SW 1271 (cell line): ENCODE data around the gene RASAL2.
A peak's percentile ranks its signal among the peaks of the same experiment; 100 is the strongest.
"Not testable (repeated sequence)": the region's sequence is repeated elsewhere in the genome, so short reads cannot be mapped to it uniquely, and the experiment has no call there.

Experiments
- DNase-seq, 2 experiments: peaks; one replicate each; lab custom pipeline; 2025; lab: John Stamatoyannopoulos, UW

The RASAL2 gene

DNA sequence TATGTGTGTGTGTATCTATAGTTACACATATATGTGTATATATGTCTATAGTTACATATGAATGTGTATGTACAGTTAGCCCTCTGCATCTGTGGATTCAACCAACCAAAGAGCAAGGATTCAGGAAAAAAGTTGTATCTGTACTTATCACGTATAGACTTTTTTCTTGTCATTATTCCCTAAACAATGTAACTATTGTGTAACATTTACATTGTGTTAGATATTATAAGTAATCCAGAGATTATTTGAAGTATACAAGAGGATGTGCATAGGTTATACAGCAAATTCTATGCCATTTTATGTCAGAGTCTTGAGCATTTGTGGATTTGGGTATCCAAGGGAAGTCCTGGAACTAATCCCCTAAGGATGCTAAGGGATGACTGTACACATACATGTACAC, 71.3 kb downstream of the RASAL2 start:
- DNase-seq, result no peak

DNA sequence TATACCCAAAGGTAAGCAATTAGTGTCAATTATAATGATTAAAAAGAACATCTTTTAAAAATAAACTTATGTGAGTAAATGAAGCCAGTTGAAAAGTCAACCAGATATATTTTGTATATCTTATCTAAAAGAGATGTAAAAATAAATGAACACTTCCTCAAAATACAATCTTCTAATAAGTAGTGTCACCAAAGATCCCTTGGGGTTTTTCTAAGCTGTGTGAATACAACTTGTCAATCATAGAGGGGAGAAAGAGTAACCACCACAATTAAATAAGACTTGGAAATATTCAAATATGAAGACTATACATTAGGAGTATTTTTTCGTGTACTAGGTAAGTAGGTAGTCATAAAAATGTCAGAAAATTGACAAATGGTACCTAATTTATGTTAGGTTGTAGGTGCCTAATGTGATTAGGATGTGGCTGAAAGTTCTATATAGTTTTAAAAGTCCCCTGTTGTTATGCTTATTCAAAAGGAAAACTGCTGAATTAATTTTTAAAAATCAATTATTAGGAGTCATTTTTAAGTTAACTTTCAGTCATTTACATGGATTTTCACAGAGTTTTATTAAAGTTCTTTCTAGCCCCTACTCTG, 72.6 kb downstream of the RASAL2 start:
- DNase-seq, result no peak

DNA sequence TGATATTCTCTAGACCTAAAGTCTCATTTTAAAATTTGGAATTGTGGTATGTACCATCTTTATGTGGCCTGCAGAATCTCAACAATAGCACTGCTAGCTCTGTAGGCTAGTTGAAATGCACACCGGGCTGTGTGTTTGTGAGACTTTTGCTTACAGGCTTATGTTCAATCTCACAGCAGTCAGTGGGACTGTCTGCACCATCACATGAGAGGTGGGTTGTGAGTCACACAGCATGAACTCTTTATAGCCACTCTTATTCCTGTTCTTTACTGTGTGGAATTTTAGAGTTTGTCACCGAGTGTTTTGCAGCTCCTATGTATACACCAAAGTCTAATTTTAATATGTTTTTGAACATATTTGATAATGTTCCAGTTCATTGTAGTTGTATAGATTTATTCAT, 74.6 kb downstream of the RASAL2 start:
- DNase-seq, result no peak

DNA sequence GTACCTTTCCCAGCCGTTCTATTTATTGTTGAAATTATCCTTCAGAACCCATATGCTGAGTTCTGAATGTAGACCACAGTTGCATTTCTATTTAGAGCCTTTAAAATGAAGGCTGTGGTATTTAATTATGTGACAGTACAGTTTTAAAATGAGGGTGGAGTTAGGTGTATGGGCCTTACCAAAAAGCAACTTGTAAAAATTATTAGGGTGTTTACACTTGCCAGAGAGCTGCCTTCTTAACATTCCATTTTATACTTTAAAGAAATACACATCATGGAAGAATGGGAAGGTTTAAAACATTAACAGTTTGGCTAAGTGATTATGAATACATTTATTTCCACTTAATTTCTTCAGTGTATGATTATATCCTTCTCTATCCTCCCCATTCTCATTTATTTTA, 75.7 kb downstream of the RASAL2 start:
- DNase-seq, result no peak

DNA sequence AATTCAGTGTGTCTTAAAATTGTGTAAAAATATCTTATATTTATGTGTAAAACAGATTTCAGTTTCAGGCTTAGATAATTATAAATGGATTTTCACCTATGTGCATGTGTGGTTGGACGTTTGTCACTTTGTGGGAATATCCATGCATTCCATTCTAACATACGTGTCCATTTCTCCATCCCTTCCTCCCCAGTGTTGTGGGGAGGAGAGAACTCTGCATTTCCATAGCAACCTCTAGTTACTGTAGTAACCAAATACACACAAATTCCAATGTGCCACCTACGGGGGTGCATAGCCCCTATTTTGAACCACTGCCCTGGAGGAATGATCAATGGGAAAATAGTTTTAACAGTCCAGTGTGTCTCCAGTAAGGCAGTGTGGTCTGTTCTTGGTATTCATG, 79.0 kb downstream of the RASAL2 start:
- peak in 1 of 2 experiments; percentile 14 for DNase-seq

DNA sequence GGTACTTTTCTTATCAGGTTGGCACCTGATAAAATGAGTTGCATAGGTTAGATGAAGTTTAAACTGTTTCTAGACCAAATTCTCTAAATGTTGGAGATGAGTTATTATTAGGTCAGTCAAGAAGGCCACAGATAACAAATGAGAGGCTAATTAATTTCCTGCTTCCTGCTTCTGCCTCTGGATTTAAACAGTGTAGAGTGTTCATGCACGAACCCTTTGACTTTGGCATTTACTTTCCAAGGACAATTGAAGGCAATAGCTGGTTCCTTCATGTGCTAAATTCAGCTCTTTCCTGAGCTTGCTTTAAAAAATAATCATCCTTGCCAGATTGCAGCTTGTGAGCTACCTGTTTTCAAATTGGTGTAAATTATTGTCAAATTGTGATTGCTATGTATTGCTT, 80.6 kb downstream of the RASAL2 start:
- DNase-seq, result no peak

DNA sequence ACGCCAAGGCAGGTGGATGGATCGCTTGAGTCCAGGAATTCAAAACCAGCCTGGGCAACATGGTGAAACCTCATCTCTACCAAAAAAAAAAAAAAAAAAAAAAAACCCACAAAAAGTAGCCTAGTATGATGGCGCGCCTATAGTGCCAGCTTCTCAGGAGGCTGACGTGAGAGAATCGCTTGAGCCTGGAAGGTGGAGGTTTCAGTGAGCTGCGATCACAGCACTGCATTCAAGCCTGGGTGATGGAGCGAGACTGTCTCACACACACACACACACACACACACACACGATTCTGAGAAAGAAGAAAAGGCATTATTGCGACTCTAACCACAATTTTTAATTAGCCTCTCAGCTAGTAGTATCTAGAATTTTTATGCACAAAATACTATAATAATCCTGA, 86.5 kb downstream of the RASAL2 start:
- DNase-seq, result no peak

DNA sequence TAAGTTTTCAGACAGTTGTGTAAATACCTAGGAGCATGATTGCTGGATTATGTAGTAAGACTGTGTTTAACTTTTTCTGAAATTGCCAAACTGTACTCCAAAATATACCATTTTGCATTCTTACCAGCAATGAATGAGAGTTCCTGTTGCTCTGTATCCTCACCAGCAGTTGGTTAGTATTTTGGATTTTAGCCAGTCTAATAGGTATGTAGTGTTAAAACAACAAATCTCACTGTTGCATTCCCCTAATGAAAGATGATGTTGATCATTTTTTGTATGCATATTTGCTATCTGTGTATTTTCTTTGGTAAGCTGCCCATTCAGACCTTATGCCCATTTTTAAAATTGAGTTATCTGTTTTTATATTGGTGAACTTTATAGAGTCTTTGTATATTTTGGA, 89.9 kb downstream of the RASAL2 start:
- no peak for DNase-seq

DNA sequence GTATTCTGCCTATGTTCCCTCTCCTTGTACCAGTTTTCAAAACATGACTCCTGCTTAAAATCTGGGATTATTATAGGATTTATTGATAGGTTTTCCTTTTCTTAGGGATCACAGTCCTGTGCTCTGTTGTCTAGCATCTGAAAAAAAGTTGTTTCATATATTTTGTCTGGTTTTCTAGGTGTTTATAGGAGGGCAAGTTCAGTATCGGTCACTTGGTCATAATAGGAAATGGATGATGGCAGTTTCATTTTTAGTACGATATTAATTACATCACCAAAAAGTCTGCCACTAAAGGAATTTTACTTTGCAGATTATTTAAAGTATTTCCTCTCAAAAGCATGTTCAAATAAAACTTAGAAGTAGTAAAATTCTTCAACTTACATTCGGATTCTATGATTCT, 94.4 kb downstream of the RASAL2 start:
- DNase-seq, result no peak

DNA sequence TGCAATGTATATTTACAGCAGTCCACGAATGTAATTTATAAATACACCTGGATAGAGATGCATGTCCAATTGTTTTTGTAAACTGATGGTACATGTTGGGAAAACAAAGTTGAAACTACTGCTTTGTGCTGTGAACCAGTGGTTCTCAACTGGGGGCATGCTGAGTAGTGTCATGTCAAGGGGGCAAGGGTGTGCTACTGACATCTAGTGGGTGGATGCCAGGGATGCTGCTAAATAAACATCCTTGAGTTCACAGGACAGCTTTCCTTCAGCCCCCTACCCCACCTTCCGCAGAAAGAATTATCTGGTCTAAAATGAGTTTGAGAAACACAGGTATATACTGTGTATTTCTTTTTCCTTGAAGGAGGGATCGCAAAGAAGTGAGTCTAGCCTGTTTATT, 95.9 kb downstream of the RASAL2 start:
- peak in 1 of 2 experiments; percentile 7 for DNase-seq

DNA sequence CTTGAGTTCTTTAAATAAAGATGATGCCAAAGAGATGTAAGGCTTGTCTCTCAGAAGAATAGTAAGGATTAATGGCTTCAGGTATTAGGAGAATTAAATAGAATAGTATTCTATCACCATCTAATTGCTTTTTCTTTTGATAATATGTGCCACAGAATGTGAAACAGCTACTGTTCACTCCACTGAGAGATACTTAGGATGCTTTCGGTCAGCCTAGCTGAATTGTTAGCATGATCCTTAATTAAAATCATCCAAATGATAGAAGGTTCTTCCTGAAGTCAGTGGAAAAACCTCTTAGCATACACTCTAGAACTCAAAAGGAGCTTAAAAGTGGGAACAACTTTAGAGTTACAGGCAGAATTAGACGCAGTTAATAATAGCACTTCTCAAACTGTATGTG, 97.0 kb downstream of the RASAL2 start:
- no peak for DNase-seq

DNA sequence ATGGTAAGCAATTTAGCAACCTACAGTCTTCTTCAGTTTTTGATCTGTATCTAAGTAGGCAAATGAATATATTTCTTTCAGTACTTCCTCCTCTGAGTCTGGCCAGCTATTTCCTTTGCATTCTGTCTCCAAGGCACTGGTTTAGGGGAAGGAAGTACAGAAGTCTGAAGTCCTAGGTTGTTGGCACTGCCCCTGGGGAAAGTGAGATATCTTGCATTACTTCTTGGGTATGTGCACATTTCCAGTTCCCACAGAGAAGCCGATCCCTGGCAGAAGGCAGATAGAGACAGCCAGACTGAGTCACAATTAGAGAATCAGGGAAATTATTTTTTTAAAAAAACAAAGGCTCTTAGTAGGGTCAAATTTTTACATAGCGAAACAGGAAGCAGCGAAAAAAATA, 98.8 kb downstream of the RASAL2 start:
- DNase-seq, result no peak

DNA sequence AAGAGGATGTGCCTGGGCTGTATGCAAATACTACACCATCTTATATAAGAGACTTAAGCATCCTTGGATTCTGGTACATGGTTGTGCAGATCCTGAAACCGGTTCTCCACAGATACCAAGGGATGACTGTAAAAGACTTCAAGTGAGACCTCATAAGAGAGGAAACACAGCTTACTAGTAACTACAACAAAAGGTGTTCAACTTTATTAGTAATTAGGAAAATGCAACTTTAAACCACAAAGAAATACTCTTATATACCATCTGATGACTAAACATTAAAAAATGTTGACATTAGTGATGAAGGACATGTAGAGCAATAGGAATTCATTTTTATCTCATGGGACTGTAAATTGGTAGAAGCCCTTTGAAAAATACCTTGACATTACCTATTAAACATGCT, 102.7 kb downstream of the RASAL2 start:
- no peak for DNase-seq

DNA sequence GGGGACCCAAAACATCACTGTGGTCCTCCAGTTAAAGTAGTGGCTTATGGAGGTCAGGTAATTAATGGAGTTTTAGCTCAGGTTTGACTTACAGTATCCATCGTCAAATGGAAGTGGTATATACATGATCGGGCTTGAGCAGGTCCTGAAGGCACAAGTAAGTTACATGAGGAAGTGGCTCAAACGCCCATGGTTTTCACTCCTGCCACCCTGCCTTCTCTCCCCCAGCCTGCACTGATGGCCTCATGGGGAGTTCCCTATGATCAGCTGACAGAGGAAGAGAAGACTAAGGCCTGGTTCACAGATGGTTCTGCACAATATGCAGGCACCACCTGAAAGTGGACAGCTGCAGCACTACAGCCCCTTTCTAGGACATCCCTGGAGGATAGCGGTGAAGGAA, 108.2 kb downstream of the RASAL2 start:
- not testable (repeated sequence) for DNase-seq

DNA sequence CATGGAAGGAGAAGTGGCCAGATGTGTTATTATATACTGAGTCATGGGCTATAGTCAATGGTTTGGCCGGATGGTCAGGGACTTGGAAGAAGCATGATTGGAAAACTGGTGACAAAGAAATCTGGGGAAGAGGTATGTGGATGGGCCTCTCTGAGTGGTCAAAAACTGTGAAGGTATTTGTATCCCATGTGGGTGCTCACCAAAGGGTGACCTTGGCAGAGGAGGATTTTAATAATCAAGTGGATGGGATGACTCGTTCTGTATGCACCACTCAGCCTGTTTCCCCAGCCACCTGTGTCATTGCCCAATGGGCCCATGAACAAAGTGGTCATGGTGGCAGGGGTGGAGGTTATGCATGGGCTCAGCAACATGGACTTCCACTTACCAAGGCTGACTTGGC, 108.6 kb downstream of the RASAL2 start:
- DNase-seq, result not testable (repeated sequence)

DNA sequence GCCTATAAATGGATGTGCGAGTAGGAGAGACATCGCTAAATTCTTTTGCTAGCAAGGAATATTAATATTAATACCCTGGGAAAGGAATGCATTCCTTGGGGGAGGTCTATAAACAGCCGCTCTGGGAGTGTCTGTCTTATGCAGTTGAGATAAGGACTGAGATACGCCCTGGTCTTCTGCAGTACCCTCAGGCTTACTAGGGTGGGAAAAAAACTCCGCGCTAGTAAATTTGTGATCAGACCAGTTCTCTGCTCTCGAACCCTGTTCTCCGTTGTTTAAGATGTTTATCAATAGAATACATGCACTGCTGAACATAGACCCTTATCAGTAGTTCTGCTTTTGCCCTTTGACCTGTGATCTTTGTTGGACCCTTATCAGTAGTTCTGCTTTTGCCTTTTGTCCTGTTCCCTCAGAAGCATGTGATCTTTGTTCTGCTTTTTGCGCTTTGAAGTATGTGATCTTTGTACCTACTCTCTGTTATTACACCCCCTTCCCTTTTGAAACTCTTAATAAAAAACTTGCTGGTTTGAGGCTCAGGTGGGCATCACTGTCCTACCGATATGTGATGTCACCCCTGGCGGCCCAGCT, 114.5 kb downstream of the RASAL2 start:
- DNase-seq, result not testable (repeated sequence)

DNA sequence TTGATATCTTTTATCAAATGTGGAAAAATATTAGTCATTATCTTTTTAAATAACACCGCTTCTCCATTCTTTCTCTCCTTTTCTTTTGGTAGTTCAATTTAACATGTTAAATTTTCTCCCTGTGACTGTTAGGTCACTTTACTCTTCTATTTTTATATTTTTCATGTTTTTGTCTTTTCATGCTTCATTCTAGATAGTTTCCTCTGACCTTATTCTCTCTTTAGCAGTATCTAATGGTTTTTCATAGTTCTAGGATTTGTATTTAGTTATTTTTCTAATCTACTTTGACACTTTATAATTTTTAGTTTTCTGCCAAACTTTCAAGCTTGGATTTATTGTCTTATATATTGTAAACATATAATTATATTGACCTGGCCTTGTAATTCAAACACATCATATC, 116.0 kb downstream of the RASAL2 start:
- DNase-seq, result no peak

DNA sequence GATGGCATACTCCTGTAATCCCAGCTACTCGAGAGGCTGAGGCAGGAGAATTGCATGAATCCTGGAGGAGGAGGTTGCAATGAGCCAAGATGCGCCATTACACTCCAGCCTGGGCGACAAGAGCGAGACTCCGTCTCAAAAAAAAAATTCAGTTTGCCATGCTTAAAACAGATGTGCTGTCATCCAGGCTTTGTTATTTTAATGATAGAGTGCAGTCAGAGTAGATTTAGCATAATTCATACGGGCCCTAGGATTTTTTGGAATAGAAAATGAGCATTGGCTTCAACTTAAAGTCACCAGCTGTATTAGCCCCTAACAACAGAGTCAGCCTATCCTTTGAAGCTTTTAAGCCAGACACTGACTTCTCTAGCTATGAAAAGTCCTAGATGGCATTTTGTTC, 124.6 kb downstream of the RASAL2 start:
- DNase-seq, result no peak

DNA sequence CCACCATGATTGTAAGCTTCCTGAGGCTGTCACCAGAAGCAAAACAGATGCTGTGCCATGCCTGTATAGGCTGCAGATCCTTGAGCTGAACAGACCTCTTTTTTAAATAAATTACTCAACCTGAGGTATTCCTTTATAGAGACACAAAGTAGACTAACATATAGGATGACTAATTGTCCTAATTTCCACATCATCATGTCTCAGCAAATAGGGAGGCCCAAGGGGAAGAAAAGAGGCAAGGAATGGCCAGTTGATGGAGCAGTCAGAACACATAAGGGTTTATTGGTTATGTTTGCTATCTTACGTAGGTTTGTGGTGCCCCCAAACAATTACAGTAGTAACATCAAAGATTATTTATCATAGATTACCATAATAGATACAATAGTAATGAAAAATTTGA, 126.2 kb downstream of the RASAL2 start:
- no peak for DNase-seq

DNA sequence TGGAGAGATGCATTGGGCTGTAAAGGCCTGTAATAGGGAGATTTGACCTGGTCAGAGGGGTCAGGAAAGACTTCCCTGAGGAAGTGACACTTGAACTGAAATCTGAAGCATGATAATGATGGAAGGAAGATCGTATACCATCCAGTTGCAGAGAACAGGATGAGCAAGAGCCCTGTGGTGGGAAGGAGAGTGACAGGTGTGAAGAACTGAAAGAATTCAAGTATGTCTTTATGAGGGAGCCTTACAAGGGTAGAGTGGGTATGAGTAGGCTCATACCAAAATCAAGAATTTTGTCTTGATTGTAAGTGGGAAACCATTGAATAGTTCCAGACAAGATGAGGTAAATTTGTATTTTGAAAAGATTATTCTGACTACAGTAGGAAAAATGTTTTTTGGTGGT, 129.4 kb downstream of the RASAL2 start:
- no peak for DNase-seq

DNA sequence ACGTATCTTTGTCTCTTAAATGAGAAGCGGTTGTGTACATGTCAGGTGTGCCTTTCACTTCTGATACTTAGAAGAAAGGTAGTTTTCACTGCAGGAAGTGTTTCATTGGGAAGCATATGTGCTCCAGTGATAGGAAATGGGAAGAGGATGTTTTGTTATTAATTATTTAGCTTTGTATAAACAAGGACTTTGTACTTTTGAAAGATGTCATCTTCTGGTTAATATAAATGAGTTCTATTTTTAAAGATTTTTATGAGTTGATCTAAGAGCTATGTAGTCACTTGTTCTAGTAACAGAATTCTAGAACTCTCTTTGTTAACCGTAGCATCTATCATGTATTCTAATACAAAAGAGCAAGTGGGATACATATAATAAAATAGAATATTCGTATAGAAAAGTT, 130.5 kb downstream of the RASAL2 start:
- no peak for DNase-seq

DNA sequence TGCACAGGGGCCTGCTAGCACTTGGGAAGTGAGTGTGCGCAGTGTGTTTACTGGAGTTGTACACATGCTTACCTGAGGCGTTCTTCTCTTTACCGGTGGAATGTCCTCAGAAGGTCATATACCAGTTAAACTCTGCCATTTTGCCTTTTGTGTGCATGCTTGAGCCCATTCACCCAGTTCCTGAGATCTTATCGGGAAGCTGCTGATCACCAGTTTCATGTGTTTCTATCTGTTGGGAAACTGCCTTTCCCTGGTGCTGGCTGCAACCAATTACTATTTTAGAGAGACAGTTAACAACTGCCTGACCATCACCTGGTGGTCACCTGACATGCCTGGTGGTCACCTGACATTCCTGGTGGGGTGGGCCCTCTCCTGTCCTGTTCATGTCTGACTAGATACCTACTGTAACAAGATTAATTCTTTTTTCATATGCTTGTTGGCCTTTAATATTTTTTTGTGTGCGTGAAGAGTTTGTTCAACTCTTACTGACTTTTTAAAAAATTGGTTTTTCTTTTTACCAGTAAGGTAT, 137.0 kb downstream of the RASAL2 start:
- no peak for DNase-seq

DNA sequence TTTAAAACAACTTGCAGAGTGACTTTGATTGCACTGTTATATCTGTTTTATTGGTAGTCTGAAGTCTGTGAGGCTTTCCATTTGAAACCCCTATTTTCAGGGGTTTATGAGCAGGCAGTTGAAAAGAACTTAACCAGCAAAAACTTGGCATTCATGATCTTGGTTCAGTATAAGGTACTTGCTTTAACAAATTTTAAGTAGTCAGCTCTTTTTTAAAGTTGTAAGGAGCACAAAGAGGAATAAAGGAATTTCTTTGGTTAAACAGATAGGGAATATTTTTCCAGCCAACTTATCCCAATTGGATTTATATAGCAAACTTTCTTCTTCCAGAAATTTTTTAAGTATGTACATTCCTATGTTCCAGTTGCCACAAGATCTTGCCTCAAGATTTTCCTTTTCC, 138.2 kb downstream of the RASAL2 start:
- DNase-seq, result no peak

DNA sequence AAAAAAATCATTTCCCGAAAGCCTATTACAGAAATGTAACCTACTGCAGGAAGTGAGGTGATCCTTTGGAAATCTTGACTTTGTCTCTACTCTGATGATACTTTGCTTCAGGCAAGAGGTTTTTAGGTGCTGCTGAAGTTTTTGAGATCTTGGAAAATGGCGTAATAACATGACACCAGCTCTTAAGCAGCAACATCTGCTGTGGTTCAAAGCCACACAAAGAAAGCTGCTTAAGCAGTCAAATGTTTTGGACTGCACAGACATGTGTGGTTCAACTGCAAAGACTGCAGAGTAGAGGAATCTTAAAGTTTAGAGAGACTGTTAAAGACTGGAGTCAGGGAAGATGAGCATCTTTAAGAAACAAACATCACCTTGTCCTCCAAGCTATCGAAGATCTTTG, 139.0 kb downstream of the RASAL2 start:
- DNase-seq, result no peak
